ENCODE measurements around the gene RAB6A.

The RAB6A gene

DNA sequence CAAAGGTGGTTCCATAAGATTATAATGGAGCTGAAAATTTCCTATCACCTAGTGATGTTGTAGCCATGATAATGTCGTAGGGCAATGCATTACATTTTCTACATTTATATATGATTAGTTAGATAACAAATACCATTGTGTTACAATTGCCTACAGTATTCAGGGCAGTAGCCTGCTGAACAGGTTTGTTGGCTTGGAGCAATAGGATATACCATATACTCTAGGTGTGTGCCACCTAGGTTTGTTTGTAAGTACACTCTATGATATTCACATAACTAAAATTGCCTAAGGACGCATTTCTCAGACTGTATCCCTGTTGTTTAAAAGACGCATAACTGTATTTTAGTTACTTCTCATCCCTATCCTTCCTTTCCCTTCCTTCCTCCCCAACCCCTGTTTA is 100.9 kb downstream of the RAB6A start:
- H3K4me3 ChIP-seq (ENCODE audit: low read length), result no peak overlapping the region
- H3K9me3 ChIP-seq (ENCODE audit: control insufficient read depth, insufficient read depth, low read length), result no peaks in the 10 kb centered on the region
- no peaks in the 10 kb centered on the region for H3K36me3 ChIP-seq (ENCODE audit: control insufficient read depth, low read length)
- no peak for TF ChIP-seq EZH2phosphoT487 (IDR thresholded peaks at IDR 0.05; ENCODE audit: borderline replicate concordance, low read length)
- TF ChIP-seq, protein P1, sequence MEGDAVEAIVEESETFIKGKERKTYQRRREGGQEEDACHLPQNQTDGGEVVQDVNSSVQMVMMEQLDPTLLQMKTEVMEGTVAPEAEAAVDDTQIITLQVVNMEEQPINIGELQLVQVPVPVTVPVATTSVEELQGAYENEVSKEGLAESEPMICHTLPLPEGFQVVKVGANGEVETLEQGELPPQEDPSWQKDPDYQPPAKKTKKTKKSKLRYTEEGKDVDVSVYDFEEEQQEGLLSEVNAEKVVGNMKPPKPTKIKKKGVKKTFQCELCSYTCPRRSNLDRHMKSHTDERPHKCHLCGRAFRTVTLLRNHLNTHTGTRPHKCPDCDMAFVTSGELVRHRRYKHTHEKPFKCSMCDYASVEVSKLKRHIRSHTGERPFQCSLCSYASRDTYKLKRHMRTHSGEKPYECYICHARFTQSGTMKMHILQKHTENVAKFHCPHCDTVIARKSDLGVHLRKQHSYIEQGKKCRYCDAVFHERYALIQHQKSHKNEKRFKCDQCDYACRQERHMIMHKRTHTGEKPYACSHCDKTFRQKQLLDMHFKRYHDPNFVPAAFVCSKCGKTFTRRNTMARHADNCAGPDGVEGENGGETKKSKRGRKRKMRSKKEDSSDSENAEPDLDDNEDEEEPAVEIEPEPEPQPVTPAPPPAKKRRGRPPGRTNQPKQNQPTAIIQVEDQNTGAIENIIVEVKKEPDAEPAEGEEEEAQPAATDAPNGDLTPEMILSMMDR (IDR thresholded peaks at IDR 0.05; ENCODE audit: low read depth, low read length, poor library complexity, severe bottlenecking), result no peak
- H3K4me2 ChIP-seq (ENCODE audit: low read length), result no peak overlapping the region
- H4K20me1 ChIP-seq (ENCODE audit: control insufficient read depth, insufficient read depth, low read depth, low read length), result no peaks in the 10 kb centered on the region
- no peak overlapping the region for H3K27ac ChIP-seq (ENCODE audit: low read depth, low read length)
- no peaks in the 10 kb centered on the region for H3F3A ChIP-seq (ENCODE audit: control insufficient read depth, insufficient read depth)
- H3K27me3 ChIP-seq (ENCODE audit: control insufficient read depth, low read length), result peaks cover 2% of the 10 kb centered on the region; the same call in 1 of the 2 replicates
- H3K79me2 ChIP-seq (ENCODE audit: control insufficient read depth, low read length), result no peaks in the 10 kb centered on the region
- no peaks in the 10 kb centered on the region for H3K9me2 ChIP-seq (replicated peaks; ENCODE audit: control insufficient read depth, low read length)
- H3K4me1 ChIP-seq (ENCODE audit: control insufficient read depth, low read length), result peaks cover 24% of the 10 kb centered on the region

DNA sequence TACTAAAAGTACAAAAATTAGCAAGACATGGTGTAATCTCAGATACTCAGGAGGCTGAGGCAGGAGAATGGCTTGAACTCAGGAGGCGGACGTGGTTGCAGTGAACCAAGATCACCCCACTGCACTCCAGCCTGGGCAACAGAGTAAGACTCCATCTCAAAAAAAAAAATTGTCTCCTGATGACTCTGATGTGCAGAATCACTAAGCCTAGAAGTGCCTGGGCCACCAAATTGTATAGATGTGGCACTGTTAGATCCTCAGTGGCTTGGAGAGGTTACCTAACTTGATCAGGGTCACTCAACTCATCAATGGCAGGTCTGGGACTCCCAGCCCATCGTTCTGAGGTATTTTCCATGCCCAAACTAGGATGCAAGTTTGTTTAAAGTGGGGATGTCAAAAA is 103.9 kb downstream of the RAB6A start:
- H3K27me3 ChIP-seq (ENCODE audit: control insufficient read depth, low read length), result peaks cover 5% of the 10 kb centered on the region; the same call in 1 of the 2 replicates
- H3K4me2 ChIP-seq (ENCODE audit: low read length), result no peak overlapping the region
- no peak overlapping the region for H3K4me3 ChIP-seq (ENCODE audit: low read length)
- no peaks in the 10 kb centered on the region for H4K20me1 ChIP-seq (ENCODE audit: control insufficient read depth, insufficient read depth, low read depth, low read length)
- TF ChIP-seq, protein P1 (IDR thresholded peaks at IDR 0.05; ENCODE audit: low read depth, low read length, poor library complexity, severe bottlenecking), result no peak
- TF ChIP-seq EZH2phosphoT487 (IDR thresholded peaks at IDR 0.05; ENCODE audit: borderline replicate concordance, low read length), result no peak
- H3K79me2 ChIP-seq (ENCODE audit: control insufficient read depth, low read length), result no peaks in the 10 kb centered on the region
- H3K9me3 ChIP-seq (ENCODE audit: control insufficient read depth, insufficient read depth, low read length), result no peaks in the 10 kb centered on the region
- peaks cover 9% of the 10 kb centered on the region for H3K4me1 ChIP-seq (ENCODE audit: control insufficient read depth, low read length)
- no peaks in the 10 kb centered on the region for H3K9me2 ChIP-seq (replicated peaks; ENCODE audit: control insufficient read depth, low read length)
- H3F3A ChIP-seq (ENCODE audit: control insufficient read depth, insufficient read depth), result no peaks in the 10 kb centered on the region
- H3K36me3 ChIP-seq (ENCODE audit: control insufficient read depth, low read length), result no peaks in the 10 kb centered on the region
- no peak overlapping the region for H3K27ac ChIP-seq (ENCODE audit: low read depth, low read length)

DNA sequence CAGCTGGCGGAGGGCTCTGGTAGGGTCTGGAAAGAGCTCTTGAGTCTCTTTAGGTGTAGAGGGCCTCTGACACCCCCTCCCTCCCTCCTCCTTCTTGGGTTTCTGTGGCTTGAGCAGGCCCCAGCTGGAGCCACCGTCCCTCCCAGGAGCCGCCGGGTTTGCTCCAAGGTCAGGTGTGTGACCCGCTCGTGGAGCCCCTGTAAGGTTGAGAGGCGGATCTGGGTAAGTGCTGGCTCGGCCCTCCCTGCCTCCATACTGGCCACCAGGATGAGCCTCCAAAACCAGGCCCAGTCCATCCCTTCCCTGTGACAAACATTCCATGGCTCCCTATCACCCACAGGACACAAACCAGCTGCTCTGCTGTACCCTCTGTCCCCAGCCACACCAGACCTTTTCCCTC is 105.2 kb downstream of the RAB6A start:
- peaks cover 2% of the 10 kb centered on the region; the same call in 1 of the 2 replicates for H3K27me3 ChIP-seq (ENCODE audit: control insufficient read depth, low read length)

More for the DNA sequence above, 105.2 kb downstream of the RAB6A start:
- no peaks in the 10 kb centered on the region for H3K79me2 ChIP-seq (ENCODE audit: control insufficient read depth, low read length)
- H4K20me1 ChIP-seq (ENCODE audit: control insufficient read depth, insufficient read depth, low read depth, low read length), result no peaks in the 10 kb centered on the region
- no peaks in the 10 kb centered on the region for H3K9me2 ChIP-seq (replicated peaks; ENCODE audit: control insufficient read depth, low read length)
- no peak overlapping the region for H3K4me3 ChIP-seq (ENCODE audit: low read length)
- H3K4me2 ChIP-seq (ENCODE audit: low read length), result no peak overlapping the region
- H3K36me3 ChIP-seq (ENCODE audit: control insufficient read depth, low read length), result no peaks in the 10 kb centered on the region
- H3K9me3 ChIP-seq (ENCODE audit: control insufficient read depth, insufficient read depth, low read length), result no peaks in the 10 kb centered on the region
- no peak overlapping the region for H3K27ac ChIP-seq (ENCODE audit: low read depth, low read length)
- H3K4me1 ChIP-seq (ENCODE audit: control insufficient read depth, low read length), result peaks cover under 1% of the 10 kb centered on the region
- no peaks in the 10 kb centered on the region for H3F3A ChIP-seq (ENCODE audit: control insufficient read depth, insufficient read depth)
- TF ChIP-seq, protein P1 (IDR thresholded peaks at IDR 0.05; ENCODE audit: low read depth, low read length, poor library complexity, severe bottlenecking), result no peak
- TF ChIP-seq EZH2phosphoT487 (IDR thresholded peaks at IDR 0.05; ENCODE audit: borderline replicate concordance, low read length), result no peak
